Panc1 (cell line): ENCODE measurements around the gene LIPN. TPM values are rescaled to one million over a fixed set of nuclear protein-coding genes. Genes with fewer than 3 reads are reported as not detected.

Experiments
- ATAC-seq: fragments of 200-7000 bp; cut with Tn5 transposase; 2 replicates; pipeline ENCODE4 v1.9.1; 2020; ENCODE audit warnings: mild to moderate bottlenecking, moderate library complexity
- BruUV-seq: library from RNA; stranded (reverse); fragments of 400-500 nt; replicated peaks from 2 replicates; lab custom pipeline; 2021; lab: Mats Ljungman, UMichigan
- CTCF ChIA-PET: fragments of 300-600 bp; sonication (Branson Sonifier 250); formaldehyde crosslinking; loops from one replicate; lab custom pipeline; 2022; ENCODE audit warnings: antibody characterized with exemption; lab: Charles Lee
- POLR2A ChIA-PET: fragments of 300-600 bp; sonication (Branson Sonifier 250); formaldehyde crosslinking; loops from one replicate; lab custom pipeline; 2022; ENCODE audit warnings: antibody characterized with exemption; lab: Charles Lee
- DNase-seq: peaks from one replicate; pipeline ENCODE4 v3.0.0-alpha.2; 2010; ENCODE audit warnings: low read depth, low spot score
- H3K27ac ChIP-seq: 2 replicates; pipeline ENCODE4 v1.5.1; 2011; ENCODE audit warnings: mild to moderate bottlenecking, low read length, inconsistent platforms
- H3K27me3 ChIP-seq: fragments of 200-500 bp; sonication (Bioruptor generic); 2 replicates; pipeline ENCODE4 v1.6.0; 2014; ENCODE audit warnings: low read length, inconsistent platforms; ENCODE audit not compliant: control insufficient read depth, insufficient read depth
- H3K36me3 ChIP-seq: fragments of 200-500 bp; sonication (Bioruptor generic); 2 replicates; pipeline ENCODE4 v1.5.1; 2014; ENCODE audit warnings: inconsistent platforms, mild to moderate bottlenecking, low read length, moderate library complexity; ENCODE audit not compliant: control insufficient read depth, insufficient read depth
- H3K4me1 ChIP-seq: 2 replicates; pipeline ENCODE4 v1.5.1; 2011; ENCODE audit warnings: inconsistent platforms, mild to moderate bottlenecking, low read length, moderate library complexity; ENCODE audit not compliant: control insufficient read depth, insufficient read depth
- H3K4me3 ChIP-seq, 2 experiments: 2 replicates each; pipeline ENCODE4 v1.5.1; 2011 to 2012; ENCODE audit warnings: low read depth in 2 of 2, low read length in 2 of 2, mild to moderate bottlenecking in 2 of 2, inconsistent platforms in 1 of 2, moderate library complexity in 1 of 2
- H3K9me3 ChIP-seq: fragments of 200-500 bp; sonication (Bioruptor generic); 2 replicates; pipeline ENCODE4 v1.5.1; 2014; ENCODE audit warnings: low read depth, mild to moderate bottlenecking, inconsistent platforms, low read length, moderate library complexity; ENCODE audit not compliant: control insufficient read depth, insufficient read depth
- POLR2AphosphoS5 ChIP-seq: IDR thresholded peaks from 2 replicates; pipeline ENCODE4 v1.6.1; 2012; ENCODE audit warnings: mild to moderate bottlenecking, low read depth, low read length, moderate library complexity
- SIN3A ChIP-seq: IDR thresholded peaks from 2 replicates; pipeline ENCODE4 v1.6.1; 2012; ENCODE audit warnings: low read depth, mild to moderate bottlenecking, low read length, moderate library complexity, borderline replicate concordance; ENCODE audit not compliant: insufficient read depth
- TCF7L2 ChIP-seq: IDR thresholded peaks from 2 replicates; pipeline ENCODE4 v1.6.1; 2011; ENCODE audit warnings: mild to moderate bottlenecking, low read depth, low read length, inconsistent platforms
- in situ Hi-C: cut with HindIII; loops from 2 replicates; pipeline ENCODE4 v1.10.0; 2016; ENCODE audit warnings: low sequenced_read_pairs, low pct_unique_long_range_greater_than_20kb
- intact Hi-C: fragments of 100-400 bp; cut with micrococcal nuclease; formaldehyde crosslinking; loops from one replicate; pipeline ENCODE4 v1.10.0; 2022; ENCODE audit not compliant: unreplicated experiment
- total RNA-seq: library from RNA; stranded (reverse); gene quantifications from one replicate; pipeline ENCODE4 v1.2.1, GENCODE V29; 2021; ENCODE audit not compliant: unreplicated experiment
- TF ChIP-seq, protein P1 (sequence below): fragments of 450-650 bp; IDR thresholded peaks from 2 replicates; pipeline ENCODE4 v1.5.1; 2017; ENCODE audit warnings: mild to moderate bottlenecking
- TF ChIP-seq, protein P2 (sequence below), 2 experiments: IDR thresholded peaks; 2 replicates each; pipeline ENCODE4 v1.6.1; 2011 to 2012; ENCODE audit warnings: low read depth in 2 of 2, control low read depth in 1 of 2, low read length in 1 of 2, mild to moderate bottlenecking in 1 of 2, moderate library complexity in 1 of 2; ENCODE audit not compliant: insufficient read depth in 1 of 2

The LIPN gene
- total RNA-seq, 1 experiment from 2014 or later = not detected

DNA sequence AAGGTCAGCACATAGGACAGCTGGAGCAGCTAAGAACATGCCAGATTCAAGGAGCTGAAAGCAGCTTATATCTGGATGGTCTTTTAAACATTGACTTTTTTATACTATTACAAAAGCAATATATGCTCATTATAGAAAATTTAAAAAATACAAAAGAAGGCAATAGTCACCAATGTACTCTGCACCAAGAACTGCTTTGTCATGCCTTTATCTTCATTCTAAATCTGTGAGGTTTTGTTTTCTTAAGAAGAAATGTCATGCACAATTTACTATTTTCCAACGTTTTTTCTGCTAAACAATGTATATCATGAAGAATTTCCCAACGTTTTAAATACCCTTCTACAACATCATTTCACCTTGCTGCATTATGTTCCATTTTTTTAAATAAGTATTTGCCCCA is 45.5 kb downstream of the LIPN start:
- no peaks in the 10 kb centered on the region for H3K9me3 ChIP-seq
- H3K27me3 ChIP-seq = no peaks in the 10 kb centered on the region
- ATAC-seq (no peak), DNase-seq (no peak)
- no peak overlapping the region for H3K4me3 ChIP-seq
- ChIA-PET CTCF (no interaction called here), POLR2A (no interaction called here)
- in situ Hi-C loops = no loop called here
- intact Hi-C loops = no loop called here
- no peaks in the 10 kb centered on the region for H3K36me3 ChIP-seq
- no peaks in the 10 kb centered on the region for H3K4me1 ChIP-seq
- no peak overlapping the region for H3K27ac ChIP-seq
- no TSS peak for BruUV-seq
- TF ChIP-seq, protein P1, sequence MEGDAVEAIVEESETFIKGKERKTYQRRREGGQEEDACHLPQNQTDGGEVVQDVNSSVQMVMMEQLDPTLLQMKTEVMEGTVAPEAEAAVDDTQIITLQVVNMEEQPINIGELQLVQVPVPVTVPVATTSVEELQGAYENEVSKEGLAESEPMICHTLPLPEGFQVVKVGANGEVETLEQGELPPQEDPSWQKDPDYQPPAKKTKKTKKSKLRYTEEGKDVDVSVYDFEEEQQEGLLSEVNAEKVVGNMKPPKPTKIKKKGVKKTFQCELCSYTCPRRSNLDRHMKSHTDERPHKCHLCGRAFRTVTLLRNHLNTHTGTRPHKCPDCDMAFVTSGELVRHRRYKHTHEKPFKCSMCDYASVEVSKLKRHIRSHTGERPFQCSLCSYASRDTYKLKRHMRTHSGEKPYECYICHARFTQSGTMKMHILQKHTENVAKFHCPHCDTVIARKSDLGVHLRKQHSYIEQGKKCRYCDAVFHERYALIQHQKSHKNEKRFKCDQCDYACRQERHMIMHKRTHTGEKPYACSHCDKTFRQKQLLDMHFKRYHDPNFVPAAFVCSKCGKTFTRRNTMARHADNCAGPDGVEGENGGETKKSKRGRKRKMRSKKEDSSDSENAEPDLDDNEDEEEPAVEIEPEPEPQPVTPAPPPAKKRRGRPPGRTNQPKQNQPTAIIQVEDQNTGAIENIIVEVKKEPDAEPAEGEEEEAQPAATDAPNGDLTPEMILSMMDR = no peak
- TF ChIP-seq POLR2AphosphoS5 = no peak
- TF ChIP-seq, protein P2, sequence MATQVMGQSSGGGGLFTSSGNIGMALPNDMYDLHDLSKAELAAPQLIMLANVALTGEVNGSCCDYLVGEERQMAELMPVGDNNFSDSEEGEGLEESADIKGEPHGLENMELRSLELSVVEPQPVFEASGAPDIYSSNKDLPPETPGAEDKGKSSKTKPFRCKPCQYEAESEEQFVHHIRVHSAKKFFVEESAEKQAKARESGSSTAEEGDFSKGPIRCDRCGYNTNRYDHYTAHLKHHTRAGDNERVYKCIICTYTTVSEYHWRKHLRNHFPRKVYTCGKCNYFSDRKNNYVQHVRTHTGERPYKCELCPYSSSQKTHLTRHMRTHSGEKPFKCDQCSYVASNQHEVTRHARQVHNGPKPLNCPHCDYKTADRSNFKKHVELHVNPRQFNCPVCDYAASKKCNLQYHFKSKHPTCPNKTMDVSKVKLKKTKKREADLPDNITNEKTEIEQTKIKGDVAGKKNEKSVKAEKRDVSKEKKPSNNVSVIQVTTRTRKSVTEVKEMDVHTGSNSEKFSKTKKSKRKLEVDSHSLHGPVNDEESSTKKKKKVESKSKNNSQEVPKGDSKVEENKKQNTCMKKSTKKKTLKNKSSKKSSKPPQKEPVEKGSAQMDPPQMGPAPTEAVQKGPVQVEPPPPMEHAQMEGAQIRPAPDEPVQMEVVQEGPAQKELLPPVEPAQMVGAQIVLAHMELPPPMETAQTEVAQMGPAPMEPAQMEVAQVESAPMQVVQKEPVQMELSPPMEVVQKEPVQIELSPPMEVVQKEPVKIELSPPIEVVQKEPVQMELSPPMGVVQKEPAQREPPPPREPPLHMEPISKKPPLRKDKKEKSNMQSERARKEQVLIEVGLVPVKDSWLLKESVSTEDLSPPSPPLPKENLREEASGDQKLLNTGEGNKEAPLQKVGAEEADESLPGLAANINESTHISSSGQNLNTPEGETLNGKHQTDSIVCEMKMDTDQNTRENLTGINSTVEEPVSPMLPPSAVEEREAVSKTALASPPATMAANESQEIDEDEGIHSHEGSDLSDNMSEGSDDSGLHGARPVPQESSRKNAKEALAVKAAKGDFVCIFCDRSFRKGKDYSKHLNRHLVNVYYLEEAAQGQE (IDR thresholded peaks at IDR 0.05; ENCODE audit: insufficient read depth in 1 of 2, low read depth in 2 of 2, low read length in 1 of 2) = no peak
- no peak for TF ChIP-seq TCF7L2
- no peak for TF ChIP-seq SIN3A

DNA sequence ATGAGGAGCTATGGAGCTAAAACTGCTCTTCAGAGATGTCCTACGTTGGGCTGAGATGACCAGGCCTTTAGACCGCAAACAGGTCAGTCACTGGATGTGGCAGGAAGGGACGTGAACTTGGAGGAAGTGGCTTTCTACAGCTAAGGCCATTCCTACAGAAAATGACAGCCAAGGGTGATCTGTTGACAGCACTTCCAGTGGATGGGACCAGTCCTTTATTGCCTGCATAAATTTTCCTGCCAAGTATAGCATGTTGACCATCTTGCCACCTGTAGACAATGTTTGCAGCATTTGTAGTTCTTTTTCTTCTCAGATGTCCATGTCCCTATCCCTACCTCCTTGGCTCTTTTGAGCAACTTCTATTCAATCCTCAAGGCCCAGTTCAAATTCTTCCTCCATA is 46.1 kb downstream of the LIPN start:
- no peaks in the 10 kb centered on the region for H3K9me3 ChIP-seq
- in situ Hi-C loops (no loop called here), intact Hi-C loops (no loop called here)
- DNase-seq (no peak), ATAC-seq (no peak)
- no peaks in the 10 kb centered on the region for H3K4me1 ChIP-seq
- H3K27me3 ChIP-seq = no peaks in the 10 kb centered on the region
- CTCF ChIA-PET = no interaction called here
- POLR2A ChIA-PET = no interaction called here
- H3K36me3 ChIP-seq = no peaks in the 10 kb centered on the region
- no peak for TF ChIP-seq TCF7L2
- TF ChIP-seq, protein P1 = no peak
- TF ChIP-seq, protein P2 (IDR thresholded peaks at IDR 0.05; ENCODE audit: insufficient read depth in 1 of 2, low read depth in 2 of 2, low read length in 1 of 2) = no peak
- TF ChIP-seq POLR2AphosphoS5 = no peak
- no peak for TF ChIP-seq SIN3A
- no TSS peak for BruUV-seq
- no peak overlapping the region for H3K27ac ChIP-seq
- H3K4me3 ChIP-seq = no peak overlapping the region
